GM19025 (cell line): ENCODE results near the gene BMPER.

ENCODE experiments used
- ATAC-seq: cut with Tn5 transposase; IDR thresholded peaks from one replicate; pipeline ENCODE4 v1.9.1; 2021; ENCODE audit warnings: mild to moderate bottlenecking, low read depth, moderate library complexity; ENCODE audit not compliant: unreplicated experiment

Gene BMPER

DNA sequence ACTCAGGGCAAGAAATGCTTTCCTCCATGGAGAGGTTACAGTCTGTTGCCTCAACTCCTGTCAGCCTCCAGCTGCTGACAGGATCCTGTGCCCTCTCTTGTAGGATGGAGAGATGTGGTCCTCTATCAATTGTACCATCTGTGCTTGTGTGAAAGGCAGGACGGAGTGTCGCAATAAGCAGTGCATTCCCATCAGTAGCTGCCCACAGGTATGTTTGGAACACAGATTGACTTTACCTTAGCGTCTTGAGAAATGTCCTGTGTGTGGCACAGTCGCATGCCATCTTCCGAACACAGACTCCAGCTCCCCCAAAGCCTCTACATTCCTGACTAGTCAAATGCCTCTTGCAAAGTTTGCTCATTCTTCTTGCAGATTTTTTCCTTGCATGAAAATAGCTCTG is 152.6 kb downstream of the BMPER start:
- no peak for ATAC-seq

- ATAC-seq, result no peak
Measured at GRCh38 chr7:34058801-34059135, 153.4 kb downstream of the BMPER start.

GRCh38 chr7:34059136-34059828 is 153.9 kb downstream of the BMPER start:
- no peak for ATAC-seq

DNA sequence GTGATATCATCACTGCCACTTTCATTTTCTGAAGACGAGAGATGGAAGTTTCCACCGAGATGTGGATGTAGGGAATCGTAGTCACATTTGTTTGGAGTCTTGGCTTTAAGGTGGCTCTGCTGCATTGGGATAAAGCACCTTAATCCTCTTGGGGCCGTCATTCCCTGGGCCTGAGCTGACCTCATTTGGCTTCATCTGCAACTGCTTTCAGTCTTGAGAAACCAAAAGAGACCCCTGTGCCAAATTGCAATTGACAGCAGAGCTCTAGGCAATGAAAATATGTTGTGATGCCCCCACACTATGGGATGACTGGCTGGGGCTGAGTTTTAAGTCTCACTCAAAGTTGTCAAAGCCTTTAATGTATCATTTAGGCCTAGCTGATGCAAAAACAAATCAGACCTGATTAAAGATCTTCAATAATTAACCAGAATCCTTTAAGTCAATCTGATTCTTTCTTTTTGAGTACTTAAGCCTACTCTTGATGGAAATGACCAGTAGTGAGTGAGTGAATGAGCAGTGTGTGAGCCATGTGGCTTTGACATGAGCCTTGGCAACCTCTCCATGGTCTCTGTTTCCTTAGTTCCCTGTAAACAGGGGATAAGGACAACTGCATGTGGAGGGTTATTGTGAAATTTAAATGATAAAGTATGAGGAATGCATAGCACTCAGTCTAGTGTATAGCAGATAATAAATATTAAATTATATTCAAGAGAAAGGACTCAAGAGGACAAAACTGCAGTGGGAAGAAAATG is 155.0 kb downstream of the BMPER start:
- ATAC-seq, result no peak

GRCh38 chr7:34061149-34061548 is 155.8 kb downstream of the BMPER start:
- ATAC-seq, result no peak

DNA sequence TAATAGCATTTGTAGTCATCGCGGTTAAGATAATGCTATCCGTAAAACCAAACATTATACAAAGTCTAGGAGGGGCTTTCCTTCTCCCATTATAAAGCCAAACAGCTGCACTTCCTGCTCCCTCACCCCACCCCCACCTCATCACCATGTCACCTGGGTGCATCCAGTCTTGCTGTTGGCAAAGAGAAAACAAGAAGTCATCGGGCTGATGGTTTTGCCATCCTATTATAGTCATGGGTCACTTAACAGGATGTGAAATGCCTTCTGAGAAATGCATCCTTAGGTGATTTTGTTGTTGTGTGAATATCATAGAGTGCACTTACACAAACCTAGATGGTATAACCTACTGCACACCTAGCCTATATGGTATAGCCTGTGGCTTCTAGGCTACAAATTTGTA is 157.0 kb downstream of the BMPER start:
- no peak for ATAC-seq

DNA sequence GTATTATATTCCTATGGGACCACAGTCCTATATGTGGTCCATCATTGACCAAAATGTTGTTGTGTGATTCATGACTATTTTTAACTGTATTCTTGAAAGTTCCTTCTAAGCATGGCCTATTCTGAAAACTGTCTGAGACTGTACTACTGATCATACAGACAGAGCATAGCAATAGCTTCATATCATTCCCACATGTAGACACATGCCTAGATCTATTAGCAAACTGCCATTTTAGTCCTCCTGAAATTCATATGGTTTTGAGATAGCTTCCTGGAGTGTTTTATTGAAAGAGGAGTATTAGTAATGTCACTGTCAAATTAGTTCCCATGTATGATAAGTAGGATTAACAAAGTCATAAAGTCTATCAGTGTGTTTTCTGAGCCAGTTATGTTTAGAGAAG is 157.5 kb downstream of the BMPER start:
- ATAC-seq, result no peak

- ATAC-seq, result no peak
Measured at GRCh38 chr7:34064519-34065158, 159.3 kb downstream of the BMPER start.

DNA sequence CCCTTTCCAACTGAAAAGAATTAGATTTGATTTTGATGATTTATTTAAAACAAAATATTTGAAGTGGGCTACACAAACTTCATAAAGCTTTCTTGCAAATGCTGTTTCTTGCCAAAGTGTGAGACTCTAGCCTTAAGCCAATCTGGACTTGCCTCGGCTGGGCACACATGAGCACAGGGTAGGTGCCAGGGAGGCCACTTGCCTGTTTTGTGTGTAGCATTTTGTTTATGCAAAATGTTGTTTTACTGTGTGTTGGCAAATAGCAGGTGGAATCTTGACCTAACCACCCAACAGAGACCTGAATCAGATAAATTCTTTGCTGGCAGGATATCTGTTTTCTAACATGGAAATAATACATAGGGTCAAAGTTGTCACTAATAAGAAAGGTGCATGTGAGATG is 161.1 kb downstream of the BMPER start:
- ATAC-seq, result no peak

DNA sequence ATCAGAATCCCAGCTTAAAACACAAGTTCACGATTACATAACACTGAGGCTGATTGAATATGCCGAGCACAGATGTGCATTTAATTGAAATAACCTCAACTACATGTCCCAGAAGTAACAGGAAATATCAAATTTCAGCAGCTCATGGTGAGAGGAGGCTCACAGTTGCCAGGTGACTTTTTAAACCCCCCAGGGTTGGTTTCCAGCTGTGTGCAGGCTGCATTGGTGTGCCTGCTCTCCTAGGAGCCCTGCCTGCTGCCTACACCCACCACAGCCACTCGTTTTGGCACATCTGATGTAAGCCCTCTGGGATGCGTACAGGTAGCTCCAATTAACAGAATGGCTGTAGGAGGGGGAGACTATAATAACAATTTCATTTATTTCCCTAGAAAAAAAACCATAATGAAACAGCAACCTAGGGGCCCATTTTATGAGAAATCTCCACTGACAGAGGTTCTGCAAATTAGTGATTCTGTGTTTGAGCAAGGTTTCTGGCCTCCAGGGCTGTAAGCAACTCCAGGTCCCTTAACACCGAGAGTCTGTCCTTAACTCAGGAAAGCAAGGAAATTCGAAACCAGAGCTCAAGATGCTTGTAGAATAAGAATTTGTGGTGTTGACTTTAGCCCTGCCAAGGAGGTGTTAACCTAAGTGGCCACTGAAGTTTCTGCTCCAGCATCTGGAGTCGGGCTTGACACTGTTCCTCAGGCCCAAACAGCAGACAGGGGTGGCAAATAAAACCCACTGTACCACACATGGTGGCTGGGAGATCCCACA is 161.9 kb downstream of the BMPER start:
- ATAC-seq, result no peak

DNA sequence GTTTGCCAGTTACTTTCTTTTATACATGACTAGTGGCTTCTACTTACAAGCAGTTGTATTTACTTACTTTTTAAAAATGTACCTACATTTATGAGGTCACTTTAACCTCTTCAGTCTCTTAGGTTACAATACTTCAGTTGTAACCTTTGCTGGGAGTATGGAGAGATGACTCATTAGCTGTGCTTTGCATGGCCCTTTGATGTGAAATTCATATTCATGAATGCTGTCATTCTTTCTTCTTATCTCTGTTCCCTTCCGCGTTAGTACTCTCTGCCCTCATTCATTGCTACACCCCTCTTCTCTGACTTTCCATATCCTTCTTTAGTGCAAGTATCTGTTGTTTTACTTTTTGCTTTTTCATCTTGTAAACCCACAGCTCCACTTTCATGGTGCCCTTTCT is 164.3 kb downstream of the BMPER start:
- no peak for ATAC-seq

DNA sequence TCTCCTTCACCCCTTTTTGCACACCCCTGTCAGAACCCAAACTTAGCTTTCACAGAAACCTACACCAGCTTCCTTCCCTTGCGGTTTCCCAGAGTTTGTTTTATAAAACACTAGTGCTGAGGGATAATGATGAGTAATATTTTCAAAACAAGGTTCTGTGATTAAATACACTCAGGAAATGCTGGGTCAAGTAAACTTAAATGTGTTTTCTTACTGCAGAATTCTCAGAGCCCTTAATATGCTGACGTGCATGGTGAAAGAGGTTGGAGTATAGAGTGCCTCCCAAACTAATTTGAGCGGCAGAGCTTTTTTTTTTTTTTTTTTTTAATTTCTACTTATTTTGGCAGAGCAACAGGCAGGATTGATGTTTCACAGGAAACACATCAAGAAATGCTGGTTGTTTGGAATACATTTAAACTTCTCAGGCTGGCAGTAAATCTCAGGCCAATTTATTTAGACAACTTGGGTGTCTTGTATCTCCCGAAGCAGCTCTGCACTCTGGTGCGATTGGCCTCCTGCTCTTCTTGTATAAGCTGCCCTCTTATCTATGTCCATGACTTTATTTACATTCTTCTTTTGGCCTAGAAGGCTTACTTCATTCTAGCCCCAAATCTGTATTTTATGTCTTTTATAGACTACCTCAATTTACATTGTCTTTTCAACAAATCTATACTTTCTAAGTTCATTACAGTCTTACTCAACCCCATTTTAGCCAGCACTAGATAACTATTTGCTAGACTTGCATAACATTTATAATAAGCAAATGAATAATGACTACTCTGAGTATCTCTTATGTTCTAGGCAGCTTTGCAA is 165.4 kb downstream of the BMPER start:
- no peak for ATAC-seq

DNA sequence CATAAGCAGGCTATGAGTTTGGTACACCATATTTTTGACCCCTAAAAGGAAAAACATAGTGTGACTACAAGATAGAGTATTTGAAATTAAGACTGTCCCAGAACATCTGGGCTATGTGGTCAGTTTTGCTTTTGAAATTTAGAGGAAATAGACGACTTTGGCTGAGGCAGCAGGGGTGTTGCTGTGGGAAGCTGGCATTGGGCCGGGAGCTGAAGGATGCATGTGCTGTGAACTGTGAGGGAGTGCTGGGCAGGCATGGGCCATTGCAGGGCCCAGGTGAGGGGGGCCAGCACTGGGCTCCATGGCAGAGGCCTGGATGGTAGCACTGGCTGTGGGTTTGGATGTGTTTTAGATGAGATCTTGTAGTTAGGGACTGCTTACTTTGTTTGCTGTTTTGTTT is 168.3 kb downstream of the BMPER start:
- no peak for ATAC-seq

DNA sequence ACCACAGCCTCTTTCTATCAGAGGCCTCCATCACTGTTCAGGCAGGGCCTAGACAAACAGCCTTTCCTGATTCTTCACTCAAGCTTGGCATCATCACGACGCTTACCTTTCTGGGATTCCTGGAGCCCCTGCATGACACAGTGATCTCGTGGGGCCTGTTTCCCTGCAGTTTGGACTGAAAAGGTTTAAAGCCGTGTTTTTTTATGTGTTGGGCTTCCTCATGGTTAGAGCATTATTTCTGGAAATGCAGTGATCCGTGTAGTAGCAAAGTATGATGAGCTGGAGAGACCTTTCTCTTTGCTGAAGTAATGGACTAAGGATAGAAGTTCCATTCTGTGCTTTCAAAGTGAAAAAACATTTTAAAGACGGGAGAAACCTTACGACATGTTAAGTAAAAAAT is 169.1 kb downstream of the BMPER start:
- no peak for ATAC-seq

DNA sequence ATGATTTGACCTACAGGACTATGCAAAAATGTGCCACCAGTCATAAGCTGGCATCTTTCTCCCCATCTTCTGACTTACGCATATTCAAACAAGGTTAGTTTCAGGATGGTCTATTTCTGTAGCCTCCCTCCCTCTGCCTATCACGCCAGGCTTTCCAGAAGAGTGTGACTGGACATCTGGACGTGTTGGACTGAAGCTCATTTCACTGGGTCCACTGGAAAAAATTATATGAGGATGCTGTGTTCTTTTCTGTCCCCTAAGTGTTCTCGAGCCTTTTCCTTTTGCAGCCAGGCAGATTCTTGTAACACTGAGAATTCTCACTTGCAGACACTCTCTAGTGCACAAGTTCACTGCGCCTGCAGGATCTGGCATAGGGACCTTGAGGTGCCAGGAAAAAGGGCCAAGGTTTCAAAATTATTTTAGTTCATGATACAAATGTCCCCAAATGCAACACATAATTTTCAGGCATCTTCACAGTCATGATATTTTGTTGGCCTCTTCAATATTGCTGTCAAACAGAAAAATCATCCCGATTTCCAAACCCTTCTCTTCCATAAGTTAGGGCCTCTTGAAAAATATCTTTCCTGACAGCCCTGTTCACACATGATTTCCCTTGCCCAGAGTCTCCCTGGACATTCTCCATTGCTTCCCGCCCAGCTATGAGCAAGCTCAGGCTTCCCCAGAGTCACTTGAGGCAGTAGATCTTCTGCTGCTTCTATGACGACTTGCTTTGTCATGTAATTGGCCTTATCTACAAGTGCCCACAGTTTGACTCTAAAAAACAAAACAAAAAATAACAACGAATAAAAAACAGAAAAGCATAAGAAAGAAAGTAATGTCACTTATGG is 170.4 kb downstream of the BMPER start:
- no peak for ATAC-seq

DNA sequence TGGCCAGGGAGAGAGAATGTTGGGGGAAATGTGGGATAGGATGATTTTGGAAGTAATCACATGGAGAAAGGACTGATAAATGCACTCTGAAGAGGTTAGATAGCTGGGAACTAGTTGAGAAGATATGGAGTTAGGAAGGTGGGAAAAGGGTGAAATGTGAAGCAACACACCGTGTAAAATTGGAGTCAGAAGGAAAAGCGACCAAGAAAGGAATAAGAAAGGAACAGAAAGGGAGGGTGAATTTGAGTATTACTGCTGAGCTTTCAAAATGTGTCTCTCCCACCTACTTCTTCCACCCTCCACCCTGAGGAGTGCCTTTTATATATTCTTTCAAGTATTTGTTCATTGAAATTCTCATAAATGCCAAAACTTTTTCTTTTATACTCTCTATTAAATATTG is 171.8 kb downstream of the BMPER start:
- ATAC-seq, result no peak

GRCh38 chr7:34078864-34079263 is 173.5 kb downstream of the BMPER start:
- ATAC-seq, result no peak

GRCh38 chr7:34080513-34080912 is 175.2 kb downstream of the BMPER start:
- ATAC-seq, result no peak

DNA sequence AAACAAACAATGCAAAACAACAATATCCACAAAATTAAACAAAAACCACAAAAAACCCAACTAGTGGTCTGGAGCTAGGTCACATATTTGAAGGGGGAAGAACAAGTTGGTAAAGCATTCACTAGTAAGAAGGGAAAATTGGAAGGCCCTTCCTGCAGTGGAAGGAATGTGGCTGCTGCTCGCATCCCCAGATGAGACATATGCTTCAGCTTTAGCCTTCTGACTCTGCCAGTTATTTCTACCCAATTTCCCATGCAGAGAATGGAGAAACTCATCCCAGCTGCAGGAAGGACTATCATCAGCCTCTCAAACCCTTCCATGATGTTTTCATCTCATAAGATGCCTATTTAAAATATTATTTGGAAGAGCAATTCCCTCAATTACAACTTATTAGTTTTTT is 176.6 kb downstream of the BMPER start:
- no peak for ATAC-seq
